Activated T-cell treated with anti-CD3 and anti-CD28 coated beads, Interleukin-2, amount 50 U/mL, for 72 hours (primary cell): Measurements from ENCODE around the gene PPP1R3A. TPM values are rescaled to one million over a fixed set of nuclear protein-coding genes. Genes with fewer than 3 reads are reported as not detected.

Source experiments
- ATAC-seq, 2 donors: fragments of 150-1000 bp; cut with Tn5 transposase; replicated peaks in 1 of 2; 2 replicates each; pipeline ENCODE4 v1.10.0; 2021; ENCODE audit warnings: moderate library complexity in 2 of 2, mild to moderate bottlenecking in 1 of 2
- DNase-seq, 2 donors: peaks; one replicate each; pipeline ENCODE4 v3.0.0; 2021 to 2022; ENCODE audit warnings: mixed read lengths in 1 of 2
- H3K27ac Mint-ChIP-seq: one replicate; pipeline ENCODE4 v1.8.0; 2022; ENCODE audit warnings: mild to moderate bottlenecking, moderate library complexity, mixed read lengths
- H3K27me3 Mint-ChIP-seq: one replicate; pipeline ENCODE4 v1.8.0; 2022; ENCODE audit warnings: low read depth, mixed read lengths
- H3K36me3 Mint-ChIP-seq, 2 donors: one replicate each; pipeline ENCODE4 v1.8.0; 2022; ENCODE audit warnings: mixed read lengths in 2 of 2, mild to moderate bottlenecking in 1 of 2; ENCODE audit not compliant: insufficient read depth in 2 of 2
- H3K4me1 Mint-ChIP-seq: one replicate; pipeline ENCODE4 v1.8.0; 2022; ENCODE audit warnings: low read depth, mixed read lengths
- H3K4me3 Mint-ChIP-seq, 2 donors: one replicate each; pipeline ENCODE4 v1.8.0; 2022; ENCODE audit warnings: mild to moderate bottlenecking in 2 of 2, mixed read lengths in 2 of 2, moderate library complexity in 2 of 2
- H3K9me3 Mint-ChIP-seq, 2 donors: one replicate each; pipeline ENCODE4 v1.8.0; 2022; ENCODE audit warnings: mixed read lengths in 2 of 2
- total RNA-seq, 2 donors: library from RNA; stranded (reverse); gene quantifications; one replicate each; pipeline ENCODE4 v1.2.3, GENCODE V29; 2022

Gene PPP1R3A
- total RNA-seq, 2 donors from 2014 or later: not detected

DNA sequence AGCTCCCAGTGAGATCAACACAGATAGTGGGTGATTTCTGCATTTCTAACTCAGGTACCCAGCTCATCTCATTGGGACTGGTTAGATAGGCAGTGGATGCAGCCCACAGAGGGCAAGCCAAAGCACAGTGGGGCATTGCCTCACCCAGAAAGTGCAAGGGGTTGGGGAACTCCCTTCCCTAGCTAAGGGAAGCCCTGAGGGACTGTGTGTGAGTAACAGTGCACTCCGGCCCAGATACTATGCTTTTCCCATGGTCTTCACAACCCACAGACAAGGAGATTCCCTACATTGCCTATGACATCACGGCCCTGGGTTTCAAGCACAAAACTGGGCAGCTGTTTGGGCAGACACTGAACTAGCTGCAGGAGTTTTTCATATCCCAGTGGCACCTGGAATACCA, 62.8 kb downstream of the PPP1R3A start:
- ATAC-seq: no peak
- H3K27me3 Mint-ChIP-seq: no peaks in the 10 kb centered on the region
- H3K4me3 Mint-ChIP-seq: no peak overlapping the region
- no peak for DNase-seq
- H3K4me1 Mint-ChIP-seq: no peaks in the 10 kb centered on the region
- no peak overlapping the region for H3K27ac Mint-ChIP-seq
- peaks cover 12 to 14% of the 10 kb centered on the region in 2 donors for H3K9me3 Mint-ChIP-seq
- H3K36me3 Mint-ChIP-seq: no peaks in the 10 kb centered on the region

DNA sequence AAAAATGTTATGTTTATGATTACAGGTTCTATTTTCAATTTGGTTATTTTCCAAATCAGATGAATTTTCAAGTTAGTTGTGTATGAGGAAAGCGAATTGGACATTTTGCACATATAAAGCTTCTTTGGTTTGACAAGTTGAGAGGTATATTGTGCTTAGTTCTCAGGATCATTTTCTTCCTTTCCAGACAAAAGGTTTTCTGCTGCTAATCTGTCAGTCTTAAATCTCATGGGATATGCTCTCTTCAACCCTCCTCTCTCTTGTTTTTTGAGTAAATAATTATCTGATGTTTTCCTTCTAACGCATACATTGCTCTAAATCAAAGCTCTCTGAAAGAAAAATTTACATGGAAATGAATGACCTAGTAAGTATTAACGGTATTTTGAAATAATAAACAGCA, 77.9 kb downstream of the PPP1R3A start:
- Mint-ChIP-seq H3K27ac (no peak overlapping the region), H3K9me3 (peaks cover 0 to 1% of the 10 kb centered on the region in 2 donors), H3K4me1 (no peaks in the 10 kb centered on the region), H3K4me3 (no peak overlapping the region), H3K36me3 (no peaks in the 10 kb centered on the region), H3K27me3 (no peaks in the 10 kb centered on the region)
- ATAC-seq (no peak), DNase-seq (no peak)

DNA sequence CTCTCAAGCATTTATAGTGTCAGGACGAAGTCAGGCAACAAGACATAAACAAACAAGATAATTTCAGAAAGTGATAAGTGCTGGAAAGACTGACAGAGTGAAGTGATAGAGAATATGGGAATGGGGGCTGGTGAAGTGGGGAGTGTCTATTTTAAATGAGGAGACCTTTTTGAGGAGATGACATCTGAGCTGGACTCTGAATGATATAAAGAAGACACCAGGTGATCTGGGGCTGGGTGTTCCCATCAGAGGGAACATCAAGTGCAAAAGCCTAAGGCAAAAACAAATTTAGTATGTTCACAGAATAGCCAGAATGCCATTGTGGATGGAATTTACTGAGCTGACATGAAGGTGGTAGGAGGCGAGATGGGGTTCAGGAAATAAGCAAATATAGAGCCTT, 83.4 kb downstream of the PPP1R3A start:
- DNase-seq: no peak
- ATAC-seq: no peak
- Mint-ChIP-seq H3K27me3 (no peaks in the 10 kb centered on the region), H3K36me3 (no peaks in the 10 kb centered on the region), H3K9me3 (no peaks in the 10 kb centered on the region), H3K27ac (no peak overlapping the region), H3K4me3 (no peak overlapping the region), H3K4me1 (no peaks in the 10 kb centered on the region)

DNA sequence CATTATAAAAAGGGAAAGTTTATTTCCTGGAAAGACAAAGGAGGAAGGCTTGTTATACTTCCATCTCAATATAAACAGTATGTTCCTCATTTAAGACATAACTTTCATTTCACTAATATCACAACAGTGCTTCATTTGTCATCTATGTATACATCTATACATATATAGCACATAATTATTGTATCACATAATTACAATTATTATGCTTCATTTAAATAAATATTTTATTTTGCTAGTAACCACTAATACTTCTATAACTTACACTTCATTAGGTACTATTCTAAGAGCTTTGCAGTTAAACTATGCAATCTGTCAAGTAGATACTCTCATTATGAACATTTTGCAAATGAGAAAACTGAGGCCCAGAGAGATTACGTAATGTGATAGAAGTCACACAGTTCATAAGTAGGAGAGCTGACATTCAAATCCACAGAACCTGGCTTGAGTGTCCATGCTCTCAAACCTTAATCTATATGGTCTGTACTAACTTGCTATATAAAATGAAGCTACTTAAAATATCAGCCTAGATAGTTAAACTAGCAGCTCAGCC, 86.5 kb downstream of the PPP1R3A start:
- Mint-ChIP-seq H3K27me3 (no peaks in the 10 kb centered on the region), H3K4me3 (no peak overlapping the region)

DNA sequence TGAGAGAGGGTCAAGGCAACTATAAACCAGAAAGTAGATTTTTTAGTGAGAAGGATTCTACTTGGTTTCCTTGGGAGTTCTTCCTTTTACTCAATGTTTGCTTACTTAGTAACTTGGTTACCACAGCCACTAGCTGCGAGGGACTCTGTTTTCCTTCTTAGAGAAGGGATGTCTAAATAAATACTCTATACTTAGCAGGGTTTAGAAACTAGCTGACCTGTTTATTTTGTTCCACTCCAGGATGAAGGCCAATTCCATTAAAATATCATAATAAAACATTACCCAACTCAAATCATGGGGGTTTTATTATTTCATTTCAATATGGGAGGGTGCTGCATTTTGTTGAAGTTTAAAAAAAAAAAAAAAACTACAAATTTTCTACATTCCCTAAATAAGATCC, 87.3 kb downstream of the PPP1R3A start:
- ATAC-seq (no peak), DNase-seq (no peak)
- Mint-ChIP-seq H3K4me3 (no peak overlapping the region), H3K4me1 (no peaks in the 10 kb centered on the region), H3K27ac (no peak overlapping the region), H3K36me3 (no peaks in the 10 kb centered on the region), H3K9me3 (peaks cover 2 to 4% of the 10 kb centered on the region in 2 donors), H3K27me3 (no peaks in the 10 kb centered on the region)

More for the DNA sequence above, 86.5 kb downstream of the PPP1R3A start:
- DNase-seq (no peak), ATAC-seq (no peak)
- Mint-ChIP-seq H3K9me3 (peaks cover 2 to 4% of the 10 kb centered on the region in 2 donors), H3K27ac (no peak overlapping the region), H3K4me1 (no peaks in the 10 kb centered on the region), H3K36me3 (no peaks in the 10 kb centered on the region)

DNA sequence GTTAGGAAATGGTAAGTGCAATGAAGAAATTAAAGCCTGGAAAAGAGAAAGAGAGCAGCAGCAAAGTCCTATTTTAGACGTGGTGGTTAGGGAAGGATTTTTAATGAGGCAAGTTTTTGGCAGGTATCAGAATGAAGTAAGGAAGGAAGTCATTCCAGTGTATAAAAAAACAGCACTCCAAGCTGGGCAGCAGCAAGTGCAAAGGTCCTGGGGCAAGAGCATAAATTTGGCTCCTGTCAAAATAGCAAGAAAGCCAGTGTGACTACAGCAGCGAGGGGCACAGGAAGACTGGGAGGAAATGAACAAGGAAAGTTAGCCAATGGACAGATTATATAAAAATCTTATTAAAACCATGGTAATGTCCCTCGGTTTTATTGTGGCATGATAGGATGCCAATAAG, 90.2 kb downstream of the PPP1R3A start:
- no peak for DNase-seq
- Mint-ChIP-seq H3K4me3 (no peak overlapping the region), H3K27ac (no peak overlapping the region), H3K36me3 (no peaks in the 10 kb centered on the region), H3K4me1 (no peaks in the 10 kb centered on the region), H3K27me3 (no peaks in the 10 kb centered on the region), H3K9me3 (peaks cover 2 to 4% of the 10 kb centered on the region in 2 donors)
- ATAC-seq: no peak
